ENCODE measurements around the gene HYOU1.
"Not testable (repeated sequence)": the region's sequence is repeated elsewhere in the genome, so short reads cannot be mapped to it uniquely, and the experiment has no call there.

The HYOU1 gene

DNA sequence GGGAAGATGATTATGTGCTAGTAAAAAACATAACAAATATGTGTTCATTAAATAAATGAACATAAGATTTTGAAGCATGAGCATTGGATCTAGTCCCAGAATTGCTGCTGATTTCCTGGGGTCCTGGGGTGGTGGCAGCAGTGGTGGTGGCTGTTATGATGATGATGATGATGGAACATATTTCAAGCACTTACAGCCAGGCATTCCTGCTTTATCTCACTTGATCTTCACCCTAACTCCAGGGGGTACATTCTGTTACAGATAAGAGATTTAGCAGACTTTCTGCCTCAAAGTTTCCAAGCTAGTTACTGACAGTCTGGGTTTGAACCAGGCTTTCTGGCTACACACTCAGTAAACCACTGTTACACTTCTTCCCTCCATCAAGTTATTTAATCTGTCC lies 33.3 kb downstream of the HYOU1 start:
- DNase-seq (ENCODE audit: low read depth) = no peak
- H3K4me3 ChIP-seq (ENCODE audit: low read depth, low read length) = no peak overlapping the region

GRCh38 chr11:119021631-119022030 lies 35.4 kb downstream of the HYOU1 start:
- H3K4me3 ChIP-seq (ENCODE audit: low read depth, low read length) = no peak overlapping the region
- TF ChIP-seq, protein P1, sequence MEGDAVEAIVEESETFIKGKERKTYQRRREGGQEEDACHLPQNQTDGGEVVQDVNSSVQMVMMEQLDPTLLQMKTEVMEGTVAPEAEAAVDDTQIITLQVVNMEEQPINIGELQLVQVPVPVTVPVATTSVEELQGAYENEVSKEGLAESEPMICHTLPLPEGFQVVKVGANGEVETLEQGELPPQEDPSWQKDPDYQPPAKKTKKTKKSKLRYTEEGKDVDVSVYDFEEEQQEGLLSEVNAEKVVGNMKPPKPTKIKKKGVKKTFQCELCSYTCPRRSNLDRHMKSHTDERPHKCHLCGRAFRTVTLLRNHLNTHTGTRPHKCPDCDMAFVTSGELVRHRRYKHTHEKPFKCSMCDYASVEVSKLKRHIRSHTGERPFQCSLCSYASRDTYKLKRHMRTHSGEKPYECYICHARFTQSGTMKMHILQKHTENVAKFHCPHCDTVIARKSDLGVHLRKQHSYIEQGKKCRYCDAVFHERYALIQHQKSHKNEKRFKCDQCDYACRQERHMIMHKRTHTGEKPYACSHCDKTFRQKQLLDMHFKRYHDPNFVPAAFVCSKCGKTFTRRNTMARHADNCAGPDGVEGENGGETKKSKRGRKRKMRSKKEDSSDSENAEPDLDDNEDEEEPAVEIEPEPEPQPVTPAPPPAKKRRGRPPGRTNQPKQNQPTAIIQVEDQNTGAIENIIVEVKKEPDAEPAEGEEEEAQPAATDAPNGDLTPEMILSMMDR (IDR thresholded peaks at IDR 0.05; ENCODE audit: insufficient read depth, low read depth, low read length, missing control alignments) = no peak
- no peak for DNase-seq (ENCODE audit: low read depth)

More for the DNA sequence above, 33.3 kb downstream of the HYOU1 start:
- TF ChIP-seq, protein P1 (IDR thresholded peaks at IDR 0.05; ENCODE audit: insufficient read depth, low read depth, low read length, missing control alignments) = no peak

DNA sequence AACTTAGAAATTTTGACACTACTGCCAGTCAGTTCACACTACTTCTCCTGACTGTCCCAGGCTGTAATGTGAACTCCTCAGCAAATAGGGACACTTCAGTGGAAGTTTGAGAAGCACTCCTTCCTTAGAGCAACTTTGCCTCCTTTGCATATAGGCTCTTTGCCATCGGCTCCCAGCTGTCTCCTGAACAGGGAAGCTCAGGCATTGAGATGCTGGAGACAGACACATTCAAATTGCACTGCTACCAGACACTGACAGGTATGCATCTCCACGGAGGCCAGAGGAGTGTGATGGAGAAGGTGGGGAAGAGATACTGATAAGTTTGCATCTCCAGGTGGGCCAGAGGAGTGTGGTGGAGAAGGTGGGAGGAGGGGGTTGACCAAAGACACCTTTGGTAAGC lies 37.0 kb downstream of the HYOU1 start:
- no peak for DNase-seq (ENCODE audit: low read depth)
- H3K4me3 ChIP-seq (ENCODE audit: low read depth, low read length) = peak overlapping the region; percentile 94
- TF ChIP-seq, protein P1 (IDR thresholded peaks at IDR 0.05; ENCODE audit: insufficient read depth, low read depth, low read length, missing control alignments) = no peak

DNA sequence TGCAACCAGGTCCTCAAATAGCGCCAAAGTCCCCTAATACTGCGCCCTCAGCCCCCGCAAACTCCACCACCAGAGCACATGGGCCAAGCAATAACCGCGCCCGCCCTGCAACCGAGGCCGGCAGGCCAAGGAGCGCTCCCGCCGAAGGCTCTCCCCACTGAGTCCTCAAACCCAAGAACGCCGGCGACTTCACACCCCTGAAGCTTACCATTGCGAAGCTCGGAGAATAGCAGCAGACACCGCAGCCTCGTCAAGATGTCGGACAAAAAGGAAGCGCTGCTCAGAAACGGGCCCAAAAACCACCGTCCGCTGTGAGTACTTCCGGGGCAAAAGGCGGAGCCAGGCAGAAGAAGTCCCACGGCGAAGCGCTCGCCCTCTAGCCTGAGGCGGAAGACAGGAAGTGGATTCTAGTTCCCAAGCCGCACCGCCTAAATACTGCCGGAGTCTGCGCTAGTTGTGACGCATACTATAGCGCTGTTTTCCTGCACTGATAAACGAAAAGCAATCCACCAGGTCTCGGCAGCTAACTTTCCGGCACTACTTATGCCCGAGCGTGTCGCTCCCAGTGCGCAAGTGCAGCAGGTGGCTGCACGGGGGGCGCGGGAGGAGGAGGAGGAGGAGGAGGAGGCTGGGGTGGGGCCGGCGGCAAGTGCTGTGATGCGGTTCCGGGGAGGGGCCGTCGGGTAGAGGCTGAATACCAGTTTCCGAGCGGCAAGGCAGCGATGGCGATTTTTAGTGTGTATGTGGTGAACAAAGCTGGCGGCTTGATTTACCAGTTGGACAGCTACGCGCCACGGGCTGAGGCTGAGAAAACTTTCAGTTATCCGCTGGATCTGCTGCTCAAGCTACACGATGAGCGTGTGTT lies 38.7 kb downstream of the HYOU1 start, which contains the start of the genes RPS25 and TRAPPC4:
RPS25 (minus strand) TSS at position 270 of the 865 bp plus-strand sequence; CDS start at position 211, 59 bp downstream.
TRAPPC4 (plus strand) TSS at position 693 of the 865 bp plus-strand sequence; CDS start at position 723, 30 bp downstream.
- H3K4me3 ChIP-seq (ENCODE audit: low read depth, low read length) = peak within 1 kb of the TSS; percentile 94
- DNase-seq (ENCODE audit: low read depth) = peak; percentile 97
- TF ChIP-seq, protein P1 (IDR thresholded peaks at IDR 0.05; ENCODE audit: insufficient read depth, low read depth, low read length, missing control alignments) = no peak

DNA sequence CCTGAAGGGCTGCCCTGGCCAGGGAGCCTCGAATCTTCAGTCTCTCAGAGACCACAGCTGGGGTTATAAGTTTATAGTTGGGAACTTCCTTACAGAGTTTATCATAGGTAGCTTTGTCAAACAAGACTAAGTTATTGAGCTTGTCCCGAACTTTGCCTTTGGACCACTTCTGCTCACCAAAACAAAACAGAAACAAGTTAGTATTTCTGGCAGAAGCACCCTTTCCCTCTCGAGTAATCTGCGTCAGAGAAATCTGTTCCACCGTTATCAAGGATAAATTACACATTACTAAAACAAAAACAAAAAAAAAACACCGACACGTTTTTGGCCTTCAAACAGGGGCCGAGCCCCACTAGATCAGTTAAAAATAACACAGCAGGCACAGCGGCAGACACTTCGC lies 39.6 kb downstream of the HYOU1 start:
- not testable (repeated sequence) for DNase-seq (ENCODE audit: low read depth)
- peak overlapping the region; percentile 94 for H3K4me3 ChIP-seq (ENCODE audit: low read depth, low read length)

- TF ChIP-seq, protein P1 (IDR thresholded peaks at IDR 0.05; ENCODE audit: insufficient read depth, low read depth, low read length, missing control alignments) = no peak
- DNase-seq (ENCODE audit: low read depth) = no peak
- peak overlapping the region; percentile 94 for H3K4me3 ChIP-seq (ENCODE audit: low read depth, low read length)
Observed at GRCh38 chr11:119016216-119017009, 40.6 kb downstream of the HYOU1 start.

DNA sequence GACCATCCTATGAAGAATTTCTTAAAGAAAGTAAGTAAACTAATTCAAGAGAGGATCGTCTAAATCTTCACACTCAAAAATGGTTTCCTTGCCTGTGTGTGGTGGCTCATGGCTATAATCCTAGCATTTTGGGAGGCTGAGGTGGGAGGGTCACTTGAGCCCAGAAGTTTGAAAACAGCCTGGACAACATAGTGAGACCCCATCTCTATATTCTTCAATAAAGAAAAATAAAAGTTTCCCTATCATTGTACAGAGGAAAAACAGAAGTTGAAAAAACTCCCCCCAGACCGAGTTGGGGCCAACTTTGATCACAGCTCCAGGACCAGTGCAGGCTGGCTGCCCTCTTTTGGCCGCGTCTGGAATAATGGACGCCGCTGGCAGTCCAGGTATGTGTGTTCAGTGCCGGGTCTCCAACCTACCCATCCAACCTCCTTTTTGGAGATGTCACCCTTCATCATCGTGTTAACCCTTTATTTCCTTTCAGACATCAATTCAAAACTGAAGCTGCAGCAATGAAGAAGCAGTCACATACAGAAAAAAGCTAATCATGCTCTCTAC lies 41.9 kb downstream of the HYOU1 start:
- no peak overlapping the region for H3K4me3 ChIP-seq (ENCODE audit: low read depth, low read length)
- DNase-seq (ENCODE audit: low read depth) = no peak

More for the DNA sequence above, 41.9 kb downstream of the HYOU1 start:
- TF ChIP-seq, protein P1 (IDR thresholded peaks at IDR 0.05; ENCODE audit: insufficient read depth, low read depth, low read length, missing control alignments) = no peak
